Testis (tissue), 5 donors: Measurements from ENCODE around the gene RHOU. TPM values are rescaled to one million over a fixed set of nuclear protein-coding genes. Genes with fewer than 3 reads are reported as not detected.

Experiments
- DNase-seq: peaks from one replicate; pipeline ENCODE4 v3.0.0-alpha.2; 2019
- H3K27ac ChIP-seq, 2 donors: fragments of 200-600 bp; sonication (generic); one replicate each; pipeline ENCODE4 v1.5.1; 2019
- H3K27me3 ChIP-seq: fragments of 200-600 bp; sonication (generic); one replicate; pipeline ENCODE4 v1.5.1; 2019
- H3K36me3 ChIP-seq: fragments of 200-600 bp; sonication (generic); one replicate; pipeline ENCODE4 v1.5.1; 2017; ENCODE audit warnings: low read depth; ENCODE audit errors: missing control alignments
- H3K4me1 ChIP-seq: fragments of 200-600 bp; sonication (generic); one replicate; pipeline ENCODE4 v1.5.1; 2019
- H3K4me3 ChIP-seq, 2 donors: fragments of 200-600 bp; sonication (generic); one replicate each; pipeline ENCODE4 v1.5.1; 2017 to 2019
- H3K9me3 ChIP-seq: fragments of 200-600 bp; sonication (generic); one replicate; pipeline ENCODE4 v1.5.1; 2017
- POLR2A ChIP-seq: fragments of 450-650 bp; IDR thresholded peaks from one replicate; pipeline ENCODE4 v1.6.1; 2017; ENCODE audit warnings: antibody characterized with exemption, mild to moderate bottlenecking, moderate library complexity
- WGBS, 2 donors: methylation state at CpG; one replicate each; pipeline ENCODE4 v1.1.5; 2018; 5-methylcytosine and 5-hydroxymethylcytosine counted together
- intact Hi-C: fragments of 100-400 bp; cut with DNase I; formaldehyde crosslinking; loops from one replicate; pipeline ENCODE4 v1.15.1; 2023; ENCODE audit warnings: low total_unique reads
- long read RNA-seq, 2 donors: transcript quantifications; one replicate each; lab custom pipeline, GENCODE V29; 2026
- polyA plus RNA-seq: library from polyadenylated mRNA; stranded (reverse); fragments of 350-450 nt; fragmentation: Illumina TruSeq; extraction: RNeasy Lipid Tissue Mini Kit (QIAGEN cat#74804); gene quantifications from one replicate; pipeline ENCODE4 v1.2.3, GENCODE V29; 2014; ENCODE audit warnings: low read depth, low replicate concordance; ENCODE audit not compliant: insufficient read depth
- total RNA-seq, 2 donors: library from RNA; depleted of rRNA; stranded (reverse); fragments of >200 nt; gene quantifications; one replicate each; pipeline ENCODE4 v1.2.3, GENCODE V29; 2016
- TF ChIP-seq, protein P1 (sequence below), 3 experiments: fragments of 450-650 bp in 2 of 3; fragments of 200-600 bp in 1 of 3; sonication (generic) in 1 of 3; IDR thresholded peaks; one replicate each; pipeline ENCODE4 v1.5.1; 2016 to 2019; ENCODE audit warnings: antibody characterized with exemption in 3 of 3, mild to moderate bottlenecking in 2 of 3, moderate library complexity in 1 of 3

RHOU gene
- total RNA-seq, result 10 to 100 TPM; 31.0 to 33.6 TPM
- 32.6 TPM for polyA plus RNA-seq
- long read RNA-seq, donor 1, full-length matches to known transcripts, result 19 of 24 reads
- long read RNA-seq, donor 1, partial matches to known transcripts, result 5 of 24 reads
- long read RNA-seq, donor 1, other reads (novel, unspliced or antisense), result 0 of 24 reads
- long read RNA-seq, donor 2, full-length matches to known transcripts, result 10 of 10 reads
- long read RNA-seq, donor 2, partial matches to known transcripts, result 0 of 10 reads
- long read RNA-seq, donor 2, other reads (novel, unspliced or antisense), result 0 of 10 reads

DNA sequence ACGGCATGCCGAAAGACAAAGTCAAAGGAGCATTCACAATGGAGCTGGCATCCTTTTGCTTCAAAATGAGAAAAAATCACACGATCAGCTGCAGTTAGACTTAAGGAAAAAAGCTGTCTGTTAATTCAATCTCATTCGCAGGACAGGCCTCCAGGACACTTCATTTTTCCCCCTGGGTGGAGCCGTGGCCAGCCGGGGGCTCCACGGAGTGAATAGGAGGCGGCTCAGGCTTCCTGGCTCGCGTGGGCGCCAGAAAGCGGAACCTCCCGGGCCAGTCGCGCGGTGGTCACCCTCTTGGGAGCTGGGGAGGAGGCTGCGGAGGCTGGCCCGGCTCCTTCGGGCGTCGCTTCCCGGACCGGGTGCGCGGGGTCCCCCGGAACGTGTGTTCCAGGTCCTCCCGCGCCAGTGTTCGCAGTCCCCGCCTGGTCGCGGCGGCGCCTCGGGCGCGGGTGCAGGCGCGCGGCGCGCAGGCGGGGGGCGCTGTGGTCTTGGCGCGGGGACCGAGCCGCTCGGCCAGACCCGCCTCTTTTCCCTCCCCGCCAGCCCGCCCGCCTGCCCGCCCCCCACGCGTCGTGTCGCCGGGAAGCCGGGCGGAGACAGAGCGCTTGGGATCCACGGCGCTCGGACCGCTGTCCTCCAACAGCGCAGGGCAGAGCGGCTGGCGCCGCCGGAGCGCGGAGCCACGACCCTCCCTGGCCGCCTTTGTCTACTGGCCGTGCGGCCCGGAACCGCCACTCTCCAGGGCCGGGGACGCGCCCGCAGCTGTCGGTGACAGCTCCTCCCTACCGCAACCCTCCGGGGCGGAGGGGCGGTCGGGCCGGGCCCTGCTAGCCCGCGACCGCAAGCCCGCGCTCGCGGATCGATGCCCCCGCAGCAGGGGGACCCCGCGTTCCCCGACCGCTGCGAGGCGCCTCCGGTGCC, at the start of gene RHOU:
Gene RHOU (plus strand): TSS at position 599 of the 921 bp plus-strand sequence. CDS start 264 bp downstream, at position 863.
- Histone ChIP-seq H3K4me1 (peaks cover 12% of the 10 kb centered on the region), H3K27ac (peak within 1 kb of the TSS; percentile 84 to 88), H3K36me3 (no peaks in the 10 kb centered on the region), H3K9me3 (no peaks in the 10 kb centered on the region), H3K27me3 (no peaks in the 10 kb centered on the region), H3K4me3 (peak within 1 kb of the TSS; percentile 81 to 83)
- TF ChIP-seq POLR2A, result no peak
- TF ChIP-seq, protein P1, sequence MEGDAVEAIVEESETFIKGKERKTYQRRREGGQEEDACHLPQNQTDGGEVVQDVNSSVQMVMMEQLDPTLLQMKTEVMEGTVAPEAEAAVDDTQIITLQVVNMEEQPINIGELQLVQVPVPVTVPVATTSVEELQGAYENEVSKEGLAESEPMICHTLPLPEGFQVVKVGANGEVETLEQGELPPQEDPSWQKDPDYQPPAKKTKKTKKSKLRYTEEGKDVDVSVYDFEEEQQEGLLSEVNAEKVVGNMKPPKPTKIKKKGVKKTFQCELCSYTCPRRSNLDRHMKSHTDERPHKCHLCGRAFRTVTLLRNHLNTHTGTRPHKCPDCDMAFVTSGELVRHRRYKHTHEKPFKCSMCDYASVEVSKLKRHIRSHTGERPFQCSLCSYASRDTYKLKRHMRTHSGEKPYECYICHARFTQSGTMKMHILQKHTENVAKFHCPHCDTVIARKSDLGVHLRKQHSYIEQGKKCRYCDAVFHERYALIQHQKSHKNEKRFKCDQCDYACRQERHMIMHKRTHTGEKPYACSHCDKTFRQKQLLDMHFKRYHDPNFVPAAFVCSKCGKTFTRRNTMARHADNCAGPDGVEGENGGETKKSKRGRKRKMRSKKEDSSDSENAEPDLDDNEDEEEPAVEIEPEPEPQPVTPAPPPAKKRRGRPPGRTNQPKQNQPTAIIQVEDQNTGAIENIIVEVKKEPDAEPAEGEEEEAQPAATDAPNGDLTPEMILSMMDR (IDR thresholded peaks at IDR 0.05), result peak; percentile 87 to 97 (median 95)
- intact Hi-C loops, result loop anchor here (10.0 kb wide), 1 partner anchor 490 kb away; no protein-coding TSS in a partner anchor
- 1% methylated on average over 34 to 76 of the region's 107 CpGs for WGBS, 2 donors
- peak; percentile 76 for DNase-seq

- Histone ChIP-seq H3K27ac (no peak overlapping the region), H3K9me3 (no peaks in the 10 kb centered on the region), H3K4me3 (no peak overlapping the region), H3K4me1 (peaks cover 4% of the 10 kb centered on the region), H3K36me3 (no peaks in the 10 kb centered on the region), H3K27me3 (no peaks in the 10 kb centered on the region)
- 81 to 92% methylated on average over 6 of the region's 6 CpGs for WGBS, 2 donors
- no peak for DNase-seq
- intact Hi-C loops, result no loop called here
- no peak for TF ChIP-seq POLR2A
- TF ChIP-seq, protein P1 (IDR thresholded peaks at IDR 0.05), result no peak
Observed at GRCh38 chr1:228687587-228687986, 47.7 kb upstream of the RHOU start.

GRCh38 chr1:228689255-228689654, 46.0 kb upstream of the RHOU start:
- TF ChIP-seq, protein P1 (IDR thresholded peaks at IDR 0.05), result no peak
- TF ChIP-seq POLR2A, result no peak
- WGBS, 2 donors, result 88 to 93% methylated on average over 4 of the region's 4 CpGs
- Histone ChIP-seq H3K27me3 (no peaks in the 10 kb centered on the region), H3K4me1 (peaks cover 4% of the 10 kb centered on the region), H3K27ac (no peak overlapping the region), H3K9me3 (no peaks in the 10 kb centered on the region), H3K36me3 (no peaks in the 10 kb centered on the region), H3K4me3 (no peak overlapping the region)
- intact Hi-C loops, result no loop called here
- no peak for DNase-seq

DNA sequence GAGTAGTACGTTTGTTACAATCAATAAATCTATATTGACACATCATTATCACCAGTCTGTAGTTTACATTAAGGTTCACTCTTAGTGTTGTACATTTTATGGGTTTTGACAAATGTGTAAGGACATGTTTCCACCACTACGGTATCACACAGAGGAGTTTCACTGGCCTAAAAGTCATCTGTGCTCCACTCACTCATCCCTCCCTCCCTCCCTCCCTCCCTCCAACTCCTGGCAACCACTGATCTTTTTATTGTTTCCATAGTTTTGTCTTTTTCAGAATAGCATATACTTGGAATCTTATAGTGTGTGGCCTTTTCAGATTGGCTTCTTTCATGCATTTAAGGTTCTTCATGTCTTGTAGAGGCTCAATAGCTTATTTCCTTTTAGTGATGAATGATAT, 44.1 kb upstream of the RHOU start:
- no peak overlapping the region for H3K4me3 ChIP-seq
- TF ChIP-seq, protein P1 (IDR thresholded peaks at IDR 0.05), result no peak
- TF ChIP-seq POLR2A, result no peak
- WGBS, 2 donors, result 78 to 82% methylated on average over 2 of the region's 2 CpGs
- no peaks in the 10 kb centered on the region for H3K9me3 ChIP-seq
- H3K4me1 ChIP-seq, result no peaks in the 10 kb centered on the region
- intact Hi-C loops, result no loop called here
- H3K36me3 ChIP-seq, result no peaks in the 10 kb centered on the region
- no peaks in the 10 kb centered on the region for H3K27me3 ChIP-seq
- H3K27ac ChIP-seq, result no peak overlapping the region
- no peak for DNase-seq
